IMR-90 (cell line): ENCODE measurements around the gene CLEC11A. TPM values are rescaled to one million over a fixed set of nuclear protein-coding genes. Genes with fewer than 3 reads are reported as not detected.

Experiments
- ATAC-seq: fragments of 200-7000 bp; cut with Tn5 transposase; 2 replicates; pipeline ENCODE4 v1.9.1; 2020; ENCODE audit warnings: low read depth, mild to moderate bottlenecking, moderate library complexity
- BruUV-seq: library from RNA; stranded (reverse); fragments of 400-500 nt; replicated peaks from 2 replicates; lab custom pipeline; 2021; lab: Mats Ljungman, UMichigan
- CTCF ChIA-PET: fragments of 300-600 bp; formaldehyde crosslinking; extraction: SDS; loops from one replicate; lab custom pipeline; 2021; ENCODE audit warnings: antibody characterized with exemption; lab: Yijun Ruan, JAX
- POLR2A ChIA-PET: fragments of 300-600 bp; sonication (Branson Sonifier 250); formaldehyde crosslinking; loops from one replicate; lab custom pipeline; 2022; ENCODE audit warnings: antibody characterized with exemption; ENCODE audit not compliant: unreplicated experiment; lab: Charles Lee
- DNase-seq: peaks from one replicate; pipeline ENCODE4 v3.0.0; 2013
- H2AFZ ChIP-seq: replicated peaks from 2 replicates; pipeline ENCODE3; 2013; ENCODE audit warnings: low read length, mild to moderate bottlenecking; ENCODE audit not compliant: poor library complexity
- H2AK5ac ChIP-seq: 2 replicates; pipeline ENCODE4 v1.6.1; 2013; ENCODE audit warnings: low read depth, low read length, inconsistent platforms
- H2AK9ac ChIP-seq: replicated peaks from 2 replicates; pipeline ENCODE3; 2013; ENCODE audit warnings: mild to moderate bottlenecking, low read depth, low read length, moderate library complexity; ENCODE audit not compliant: poor library complexity
- H2BK120ac ChIP-seq: 2 replicates; pipeline ENCODE4 v1.6.1; 2013; ENCODE audit warnings: low read depth, low read length, inconsistent platforms
- H2BK15ac ChIP-seq: 3 replicates; pipeline ENCODE4 v1.6.1; 2013; ENCODE audit warnings: low read depth, low read length, inconsistent platforms
- H2BK20ac ChIP-seq: 2 replicates; pipeline ENCODE4 v1.6.1; 2013; ENCODE audit warnings: low read depth, mild to moderate bottlenecking, inconsistent platforms, low read length, moderate library complexity
- H2BK5ac ChIP-seq: 2 replicates; pipeline ENCODE4 v1.6.1; 2013; ENCODE audit warnings: mild to moderate bottlenecking, low read depth, low read length, inconsistent platforms; ENCODE audit not compliant: poor library complexity, severe bottlenecking
- H3K14ac ChIP-seq: replicated peaks from 2 replicates; pipeline ENCODE4 v1.6.1; 2013; ENCODE audit warnings: low read depth, low read length, inconsistent platforms
- H3K18ac ChIP-seq: 2 replicates; pipeline ENCODE4 v1.6.1; 2013; ENCODE audit warnings: low read depth, low read length, control low read depth
- H3K23ac ChIP-seq: 2 replicates; pipeline ENCODE4 v1.6.1; 2013; ENCODE audit warnings: low read depth, low read length, inconsistent platforms
- H3K27ac ChIP-seq: 2 replicates; pipeline ENCODE4 v1.5.1; 2013; ENCODE audit warnings: mild to moderate bottlenecking, control low read depth, low read length; ENCODE audit not compliant: insufficient read depth
- H3K27me3 ChIP-seq: 2 replicates; pipeline ENCODE4 v1.6.1; 2013; ENCODE audit warnings: low read length; ENCODE audit not compliant: control insufficient read depth, insufficient read depth
- H3K36me3 ChIP-seq: 2 replicates; pipeline ENCODE4 v1.6.1; 2013; ENCODE audit warnings: low read length, mixed read lengths; ENCODE audit not compliant: control insufficient read depth, insufficient read depth
- H3K4ac ChIP-seq: 2 replicates; pipeline ENCODE4 v1.6.1; 2013; ENCODE audit warnings: low read depth, low read length, inconsistent platforms
- H3K4me1 ChIP-seq: 2 replicates; pipeline ENCODE4 v1.6.1; 2013; ENCODE audit warnings: low read length, mixed read lengths; ENCODE audit not compliant: control insufficient read depth, insufficient read depth
- H3K4me2 ChIP-seq: 2 replicates; pipeline ENCODE4 v1.6.1; 2013; ENCODE audit warnings: low read depth, mild to moderate bottlenecking, control low read depth, low read length, moderate library complexity
- H3K4me3 ChIP-seq: 2 replicates; pipeline ENCODE4 v1.5.1; 2013; ENCODE audit warnings: low read depth, mild to moderate bottlenecking, control low read depth, low read length, moderate library complexity; ENCODE audit not compliant: insufficient read depth
- H3K56ac ChIP-seq: 2 replicates; pipeline ENCODE4 v1.6.1; 2013; ENCODE audit warnings: low read length, inconsistent platforms; ENCODE audit not compliant: insufficient read depth; ENCODE audit errors: extremely low read depth
- H3K79me1 ChIP-seq, 2 experiments: 2 replicates each; pipeline ENCODE4 v1.6.1; 2013; ENCODE audit warnings: low read length in 2 of 2, inconsistent platforms in 1 of 2, low read depth in 1 of 2
- H3K9ac ChIP-seq: 2 replicates; pipeline ENCODE4 v1.6.1; 2013; ENCODE audit warnings: low read depth, low read length, control low read depth
- H3K9me1 ChIP-seq: 2 replicates; pipeline ENCODE4 v1.6.1; 2013; ENCODE audit warnings: low read length, inconsistent platforms; ENCODE audit not compliant: insufficient read depth
- H3K9me3 ChIP-seq: 2 replicates; pipeline ENCODE4 v1.6.1; 2013; ENCODE audit warnings: low read length; ENCODE audit not compliant: control insufficient read depth, insufficient read depth
- H4K20me1 ChIP-seq: 2 replicates; pipeline ENCODE4 v1.6.1; 2013; ENCODE audit warnings: low read length, inconsistent platforms; ENCODE audit not compliant: insufficient read depth
- H4K5ac ChIP-seq: 2 replicates; pipeline ENCODE4 v1.6.1; 2013; ENCODE audit warnings: mild to moderate bottlenecking, low read depth, low read length, control low read depth
- H4K8ac ChIP-seq, 2 experiments: 2 replicates each; pipeline ENCODE4 v1.6.1; 2013; ENCODE audit warnings: low read depth in 2 of 2, low read length in 2 of 2, control low read depth in 1 of 2, inconsistent platforms in 1 of 2
- H4K91ac ChIP-seq: 2 replicates; pipeline ENCODE4 v1.6.1; 2013; ENCODE audit warnings: low read depth, low read length, inconsistent platforms; ENCODE audit not compliant: insufficient read depth
- BHLHE40 ChIP-seq: fragments of 150-350 bp; IDR thresholded peaks from 2 replicates; pipeline ENCODE4 v1.6.1; 2016; ENCODE audit warnings: mild to moderate bottlenecking, low read depth, low read length
- CEBPB ChIP-seq: IDR thresholded peaks from 2 replicates; pipeline ENCODE4 v1.6.1; 2012; ENCODE audit warnings: low read depth, low read length, improper control_type of control experiment
- CHD1 ChIP-seq: IDR thresholded peaks from 2 replicates; pipeline ENCODE4 v1.6.1; 2012; ENCODE audit warnings: low read depth, low read length, improper control_type of control experiment
- ELK1 ChIP-seq: fragments of 150-350 bp; IDR thresholded peaks from 2 replicates; pipeline ENCODE4 v1.6.1; 2016; ENCODE audit warnings: low read depth, mild to moderate bottlenecking, low read length, moderate library complexity, borderline replicate concordance
- FOS ChIP-seq: fragments of 150-350 bp; IDR thresholded peaks from 2 replicates; pipeline ENCODE4 v1.6.1; 2016; ENCODE audit warnings: low read depth, low read length
- MAZ ChIP-seq: IDR thresholded peaks from 2 replicates; pipeline ENCODE4 v1.6.1; 2012; ENCODE audit warnings: low read depth, mild to moderate bottlenecking, low read length, improper control_type of control experiment, moderate library complexity, borderline replicate concordance
- MXI1 ChIP-seq: IDR thresholded peaks from 2 replicates; pipeline ENCODE4 v1.6.1; 2012; ENCODE audit warnings: low read depth, mild to moderate bottlenecking, low read length, moderate library complexity, borderline replicate concordance
- NFE2L2 ChIP-seq: fragments of 150-350 bp; IDR thresholded peaks from 2 replicates; pipeline ENCODE4 v1.6.1; 2016; ENCODE audit warnings: low read depth, mild to moderate bottlenecking, low read length
- POLR2A ChIP-seq: IDR thresholded peaks from 2 replicates; pipeline ENCODE4 v1.6.1; 2012; ENCODE audit warnings: mild to moderate bottlenecking, low read depth, low read length
- RCOR1 ChIP-seq: IDR thresholded peaks from 2 replicates; pipeline ENCODE4 v1.6.1; 2012; ENCODE audit warnings: mild to moderate bottlenecking, low read length, improper control_type of control experiment; ENCODE audit not compliant: insufficient replicate concordance
- RFX5 ChIP-seq: IDR thresholded peaks from 2 replicates; pipeline ENCODE4 v1.8.0; 2012; ENCODE audit warnings: low read depth, mild to moderate bottlenecking, low read length, moderate library complexity
- SMC3 ChIP-seq: fragments of 150-350 bp; IDR thresholded peaks from 2 replicates; pipeline ENCODE4 v1.6.1; 2016; ENCODE audit warnings: low read depth, mild to moderate bottlenecking, antibody characterized with exemption, low read length, moderate library complexity
- WGBS, 2 experiments: methylation state at CpG; one replicate each; pipeline versions ENCODE4 v1.1.5 to v1.1.7; 2013; ENCODE audit warnings: missing lambda C conversion rate in 2 of 2; ENCODE audit not compliant: insufficient read length in 1 of 2; ENCODE audit errors: extremely low coverage in 2 of 2; 5-methylcytosine and 5-hydroxymethylcytosine counted together
- dilution Hi-C: fragments of 300-500 bp; cut with HindIII; formaldehyde crosslinking; loops from one replicate; pipeline ENCODE4 v1.14.3; 2018; ENCODE audit warnings: low sequenced_read_pairs; ENCODE audit not compliant: unreplicated experiment
- in situ Hi-C: fragments of 300-500 bp; cut with MboI; formaldehyde crosslinking; loops from 3 replicates; pipeline ENCODE4 v1.14.3; 2019; ENCODE audit warnings: low sequenced_read_pairs, inconsistent platforms, mixed read lengths
- intact Hi-C: fragments of 100-400 bp; cut with micrococcal nuclease; formaldehyde crosslinking; loops from 2 replicates; pipeline ENCODE4 v1.10.0; 2022
- polyA plus RNA-seq, 3 experiments: library from polyadenylated mRNA; depleted of rRNA; stranded (reverse); fragments of >200 nt; gene quantifications; 2 replicates each; pipeline ENCODE4 v1.2.3, GENCODE V29; 2012; ENCODE audit warnings: low replicate concordance in 1 of 3
- total RNA-seq: library from RNA; depleted of rRNA; stranded (reverse); fragments of >200 nt; gene quantifications from 2 replicates; pipeline ENCODE4 v1.2.3, GENCODE V29; 2012
- TF ChIP-seq, protein P1 (sequence below): conservative IDR thresholded peaks from 2 replicates; pipeline ENCODE4 v1.5.1; 2012; ENCODE audit warnings: mild to moderate bottlenecking, low read depth, low read length, improper control_type of control experiment

CLEC11A gene
- total and polyA plus RNA-seq, 2 of the 4 experiments (the other 2 are of a cell fraction) = 17.0 to 152 TPM

DNA sequence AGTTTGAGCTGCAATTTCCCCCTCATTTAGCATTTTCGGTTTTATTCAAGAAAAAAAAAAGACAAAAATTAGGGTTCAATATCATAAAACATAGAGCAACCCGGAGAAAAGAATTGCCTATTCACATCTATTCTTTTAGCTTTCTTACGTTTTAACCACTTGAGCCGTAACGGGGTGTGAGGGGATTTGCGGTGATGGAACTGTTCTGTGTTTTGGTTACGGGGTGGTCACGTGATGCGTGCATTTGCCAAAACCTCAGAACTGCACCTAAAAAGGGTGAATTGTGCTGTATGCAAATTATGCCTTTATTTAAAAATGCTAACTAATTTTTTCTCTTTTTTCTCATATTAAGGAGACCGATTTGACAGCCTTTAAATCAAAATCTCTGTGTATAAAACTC lies 22.1 kb downstream of the CLEC11A start:
- in situ Hi-C loops = no loop called here

More for the DNA sequence above, 22.1 kb downstream of the CLEC11A start:
- H2BK5ac ChIP-seq = no peak overlapping the region
- H3K79me1 ChIP-seq = no peaks in the 10 kb centered on the region
- H2BK15ac ChIP-seq = no peak overlapping the region
- no peak overlapping the region for H3K4me2 ChIP-seq
- H3K4ac ChIP-seq = no peak overlapping the region
- no peak overlapping the region for H3K9ac ChIP-seq
- no peak overlapping the region for H2AFZ ChIP-seq
- ChIA-PET POLR2A (no interaction called here), CTCF (no interaction called here)
- no peak for DNase-seq
- no peak overlapping the region for H4K5ac ChIP-seq
- no peak overlapping the region for H3K27ac ChIP-seq
- H3K27me3 ChIP-seq = peaks cover 7% of the 10 kb centered on the region
- intact Hi-C loops = no loop called here
- no peaks in the 10 kb centered on the region for H3K9me3 ChIP-seq
- no peak overlapping the region for H2BK20ac ChIP-seq
- H3K36me3 ChIP-seq = no peaks in the 10 kb centered on the region
- H4K20me1 ChIP-seq = no peaks in the 10 kb centered on the region
- H3K18ac ChIP-seq = no peak overlapping the region
- H4K8ac ChIP-seq = no peak overlapping the region
- H3K14ac ChIP-seq = no peak overlapping the region
- H3K56ac ChIP-seq = no peak overlapping the region
- H2AK9ac ChIP-seq = no peak overlapping the region
- TF ChIP-seq MXI1 = no peak
- TF ChIP-seq, protein P1, sequence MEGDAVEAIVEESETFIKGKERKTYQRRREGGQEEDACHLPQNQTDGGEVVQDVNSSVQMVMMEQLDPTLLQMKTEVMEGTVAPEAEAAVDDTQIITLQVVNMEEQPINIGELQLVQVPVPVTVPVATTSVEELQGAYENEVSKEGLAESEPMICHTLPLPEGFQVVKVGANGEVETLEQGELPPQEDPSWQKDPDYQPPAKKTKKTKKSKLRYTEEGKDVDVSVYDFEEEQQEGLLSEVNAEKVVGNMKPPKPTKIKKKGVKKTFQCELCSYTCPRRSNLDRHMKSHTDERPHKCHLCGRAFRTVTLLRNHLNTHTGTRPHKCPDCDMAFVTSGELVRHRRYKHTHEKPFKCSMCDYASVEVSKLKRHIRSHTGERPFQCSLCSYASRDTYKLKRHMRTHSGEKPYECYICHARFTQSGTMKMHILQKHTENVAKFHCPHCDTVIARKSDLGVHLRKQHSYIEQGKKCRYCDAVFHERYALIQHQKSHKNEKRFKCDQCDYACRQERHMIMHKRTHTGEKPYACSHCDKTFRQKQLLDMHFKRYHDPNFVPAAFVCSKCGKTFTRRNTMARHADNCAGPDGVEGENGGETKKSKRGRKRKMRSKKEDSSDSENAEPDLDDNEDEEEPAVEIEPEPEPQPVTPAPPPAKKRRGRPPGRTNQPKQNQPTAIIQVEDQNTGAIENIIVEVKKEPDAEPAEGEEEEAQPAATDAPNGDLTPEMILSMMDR = no peak
- no peak for TF ChIP-seq SMC3
- no peak for TF ChIP-seq RFX5
- TF ChIP-seq MAZ = no peak
- TF ChIP-seq BHLHE40 = no peak
- no peak for TF ChIP-seq POLR2A
- TF ChIP-seq ELK1 = no peak
- TF ChIP-seq CHD1 = no peak
- no peak for TF ChIP-seq FOS
- no peak for TF ChIP-seq RCOR1
- no peak for TF ChIP-seq NFE2L2
- TF ChIP-seq CEBPB = no peak
- dilution Hi-C loops = no loop called here
- H2BK120ac ChIP-seq = no peak overlapping the region
- H2AK5ac ChIP-seq = no peak overlapping the region
- no CpG with 5 or more reads among the region's 10 CpGs for WGBS, 2 experiments
- no peaks in the 10 kb centered on the region for H3K4me1 ChIP-seq
- ATAC-seq = no peak
- no peaks in the 10 kb centered on the region for H3K9me1 ChIP-seq
- no peak overlapping the region for H4K91ac ChIP-seq
- no TSS peak for BruUV-seq
- no peak overlapping the region for H3K4me3 ChIP-seq
- no peak overlapping the region for H3K23ac ChIP-seq
